Measurements from ENCODE around the gene HDAC10.

The HDAC10 gene

DNA sequence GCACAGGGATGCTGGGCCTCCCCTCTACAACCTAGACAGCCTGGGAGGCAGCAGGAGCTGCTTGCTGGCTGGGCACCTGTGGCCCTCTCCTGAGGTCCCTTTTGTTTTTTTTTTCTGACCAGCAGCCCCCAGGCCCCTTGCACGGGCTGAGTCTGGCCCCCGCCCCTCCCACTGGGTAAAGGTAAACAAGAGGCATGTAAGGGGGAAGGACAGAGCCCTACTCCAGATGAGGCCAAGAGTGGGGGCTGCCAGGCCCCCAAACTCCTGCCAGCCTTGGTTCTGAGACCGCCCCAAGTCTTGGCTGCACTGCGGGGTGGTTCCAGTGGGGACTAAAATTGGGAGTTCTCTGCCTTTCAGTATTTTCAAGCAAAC lies 47.2 kb upstream of the HDAC10 start:
- Histone ChIP-seq H3K4me1 (ENCODE audit: control insufficient read depth in 1 of 2, insufficient read depth in 1 of 2, low read depth in 1 of 2, low read length in 1 of 2) (peaks cover 0 to 10% of the 10 kb centered on the region in 2 experiments), H3K4me3 (ENCODE audit: low read depth in 1 of 2, low read length in 1 of 2) (no peak overlapping the region)

DNA sequence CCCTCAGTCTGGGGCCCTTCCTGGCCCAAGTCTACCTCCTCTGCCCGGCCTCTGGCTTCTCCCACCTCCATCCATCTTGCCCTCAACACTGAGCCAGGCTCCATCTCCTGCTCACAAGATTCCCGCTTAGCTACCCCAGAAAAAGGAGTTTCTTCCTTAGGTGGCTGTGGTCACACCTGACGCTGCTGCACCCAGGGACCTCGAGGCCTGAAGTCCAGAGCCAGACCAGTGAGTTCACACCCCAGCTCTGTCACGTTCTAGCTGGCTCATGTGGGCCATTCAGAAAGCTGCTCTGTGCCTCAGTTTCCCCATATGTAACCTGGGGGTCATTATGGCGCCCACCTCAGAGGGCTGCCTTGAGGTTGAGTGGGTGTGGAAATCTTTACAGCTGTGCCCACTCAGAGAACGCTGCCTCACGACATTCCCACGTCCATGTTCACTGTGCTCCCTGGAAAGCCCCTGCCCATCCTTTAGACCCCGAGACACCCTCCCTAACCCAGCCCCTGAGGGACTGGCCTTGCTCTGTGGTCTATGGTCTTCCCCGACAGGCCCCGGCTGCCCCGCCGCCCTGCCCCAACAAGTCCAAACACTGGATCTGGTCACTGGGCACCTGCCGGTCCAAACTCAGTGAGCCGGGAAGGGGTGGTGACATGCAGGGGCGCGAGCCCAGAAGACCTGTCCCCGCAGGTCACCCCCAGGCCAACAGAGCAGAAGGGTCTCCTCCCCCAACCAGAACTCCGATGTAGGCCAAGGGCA lies 46.6 kb upstream of the HDAC10 start:
- peaks cover 0 to 10% of the 10 kb centered on the region in 2 experiments for H3K4me1 ChIP-seq (ENCODE audit: control insufficient read depth in 1 of 2, insufficient read depth in 1 of 2, low read depth in 1 of 2, low read length in 1 of 2)
- H3K27ac ChIP-seq, result no peak overlapping the region

More for the DNA sequence above, 47.2 kb upstream of the HDAC10 start:
- Histone ChIP-seq H3K9me3 (no peaks in the 10 kb centered on the region), H3K27me3 (peaks cover 90% of the 10 kb centered on the region), H3K27ac (no peak overlapping the region), H3K36me3 (no peaks in the 10 kb centered on the region)
- TF ChIP-seq, protein P1, sequence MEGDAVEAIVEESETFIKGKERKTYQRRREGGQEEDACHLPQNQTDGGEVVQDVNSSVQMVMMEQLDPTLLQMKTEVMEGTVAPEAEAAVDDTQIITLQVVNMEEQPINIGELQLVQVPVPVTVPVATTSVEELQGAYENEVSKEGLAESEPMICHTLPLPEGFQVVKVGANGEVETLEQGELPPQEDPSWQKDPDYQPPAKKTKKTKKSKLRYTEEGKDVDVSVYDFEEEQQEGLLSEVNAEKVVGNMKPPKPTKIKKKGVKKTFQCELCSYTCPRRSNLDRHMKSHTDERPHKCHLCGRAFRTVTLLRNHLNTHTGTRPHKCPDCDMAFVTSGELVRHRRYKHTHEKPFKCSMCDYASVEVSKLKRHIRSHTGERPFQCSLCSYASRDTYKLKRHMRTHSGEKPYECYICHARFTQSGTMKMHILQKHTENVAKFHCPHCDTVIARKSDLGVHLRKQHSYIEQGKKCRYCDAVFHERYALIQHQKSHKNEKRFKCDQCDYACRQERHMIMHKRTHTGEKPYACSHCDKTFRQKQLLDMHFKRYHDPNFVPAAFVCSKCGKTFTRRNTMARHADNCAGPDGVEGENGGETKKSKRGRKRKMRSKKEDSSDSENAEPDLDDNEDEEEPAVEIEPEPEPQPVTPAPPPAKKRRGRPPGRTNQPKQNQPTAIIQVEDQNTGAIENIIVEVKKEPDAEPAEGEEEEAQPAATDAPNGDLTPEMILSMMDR (IDR thresholded peaks at IDR 0.05), result no peak

GRCh38 chr22:50296658-50297490 lies 45.8 kb upstream of the HDAC10 start:
- H3K4me1 ChIP-seq (ENCODE audit: control insufficient read depth in 1 of 2, insufficient read depth in 1 of 2, low read depth in 1 of 2, low read length in 1 of 2), result peaks cover 0 to 10% of the 10 kb centered on the region in 2 experiments
- H3K36me3 ChIP-seq, result no peaks in the 10 kb centered on the region
- no peak overlapping the region for H3K4me3 ChIP-seq (ENCODE audit: low read depth in 1 of 2, low read length in 1 of 2)
- no peaks in the 10 kb centered on the region for H3K9me3 ChIP-seq
- TF ChIP-seq, protein P1 (IDR thresholded peaks at IDR 0.05), result no peak
- peaks cover 90% of the 10 kb centered on the region for H3K27me3 ChIP-seq
- no peak overlapping the region for H3K27ac ChIP-seq

More for the DNA sequence above, 46.6 kb upstream of the HDAC10 start:
- Histone ChIP-seq H3K4me3 (ENCODE audit: low read depth in 1 of 2, low read length in 1 of 2) (no peak overlapping the region), H3K36me3 (no peaks in the 10 kb centered on the region), H3K9me3 (no peaks in the 10 kb centered on the region), H3K27me3 (peaks cover 90% of the 10 kb centered on the region)
- TF ChIP-seq, protein P1 (IDR thresholded peaks at IDR 0.05), result no peak

DNA sequence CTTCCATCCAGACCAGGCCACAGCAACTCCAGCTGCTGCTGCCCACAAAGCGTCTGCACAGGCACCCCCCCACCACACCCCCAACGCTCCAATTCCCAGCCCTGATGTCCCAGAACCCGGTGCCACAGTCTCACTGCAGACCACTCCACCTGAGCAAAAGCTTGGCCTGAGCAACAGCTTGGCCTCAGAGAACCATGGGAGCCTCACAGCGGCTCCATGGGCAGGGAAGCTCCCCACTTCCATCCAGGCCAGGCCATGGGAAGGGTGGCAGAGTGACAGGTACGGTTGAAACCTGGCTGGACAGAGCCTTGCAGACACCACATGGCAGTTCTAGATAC lies 43.2 kb upstream of the HDAC10 start:
- H3K36me3 ChIP-seq, result no peaks in the 10 kb centered on the region
- H3K27ac ChIP-seq, result no peak overlapping the region
- no peaks in the 10 kb centered on the region for H3K9me3 ChIP-seq
- TF ChIP-seq, protein P1 (IDR thresholded peaks at IDR 0.05), result no peak
- H3K27me3 ChIP-seq, result peaks cover 79% of the 10 kb centered on the region
- H3K4me1 ChIP-seq (ENCODE audit: control insufficient read depth in 1 of 2, insufficient read depth in 1 of 2, low read depth in 1 of 2, low read length in 1 of 2), result peaks cover 0 to 1% of the 10 kb centered on the region in 2 experiments
- H3K4me3 ChIP-seq (ENCODE audit: low read depth in 1 of 2, low read length in 1 of 2), result no peak overlapping the region

- H3K27me3 ChIP-seq, result peaks cover 73% of the 10 kb centered on the region
- H3K4me1 ChIP-seq (ENCODE audit: control insufficient read depth in 1 of 2, insufficient read depth in 1 of 2, low read depth in 1 of 2, low read length in 1 of 2), result no peaks in the 10 kb centered on the region
- no peak overlapping the region for H3K4me3 ChIP-seq (ENCODE audit: low read depth in 1 of 2, low read length in 1 of 2)
- TF ChIP-seq, protein P1 (IDR thresholded peaks at IDR 0.05), result no peak
- H3K36me3 ChIP-seq, result no peaks in the 10 kb centered on the region
- H3K27ac ChIP-seq, result no peak overlapping the region
- H3K9me3 ChIP-seq, result no peaks in the 10 kb centered on the region
Observed at GRCh38 chr22:50293441-50294318, 42.6 kb upstream of the HDAC10 start.

Measured in neutrophil (primary cell).